ENCODE results near the gene LCLAT1.

- TF ChIP-seq POLR2AphosphoS5 (IDR thresholded peaks at IDR 0.05; ENCODE audit: borderline replicate concordance, low read depth, low read length), result no peak
- no peak for TF ChIP-seq EZH2 (IDR thresholded peaks at IDR 0.05)
- no peak for TF ChIP-seq FOXP2 (optimal IDR thresholded peaks at IDR 0.05; ENCODE audit: control extremely low read depth, extremely low read length, insufficient read depth)
Measured at GRCh38 chr2:30681022-30681421, 234.0 kb downstream of the LCLAT1 start.

Measured in SK-N-MC (cell line).